Stromal cell of bone marrow (primary cell): ENCODE measurements around the gene CXADR.

Experiments
- DNase-seq: peaks from one replicate; pipeline ENCODE4 v3.0.0-alpha.2; 2012; ENCODE audit warnings: low read depth

Gene CXADR

DNA sequence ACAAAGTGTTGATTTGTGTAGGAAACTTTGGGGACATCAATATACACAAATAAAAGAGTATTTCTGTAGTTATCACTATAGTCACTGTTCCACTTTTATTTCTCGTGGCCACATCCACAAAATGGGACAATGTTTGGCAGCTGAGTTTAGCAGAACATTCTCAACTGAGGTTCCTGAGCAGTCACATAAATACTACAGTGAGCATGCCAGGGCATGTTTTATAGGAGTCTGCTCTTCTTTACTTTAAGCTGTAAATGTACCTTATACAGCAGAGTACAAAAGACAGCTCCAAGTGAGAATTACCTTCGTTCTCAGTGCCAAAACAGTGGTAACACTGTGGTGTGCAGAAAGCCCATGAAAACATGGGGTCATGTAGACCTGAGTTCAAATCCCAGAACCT is 94.8 kb downstream of the CXADR start:
- no peak for DNase-seq

DNA sequence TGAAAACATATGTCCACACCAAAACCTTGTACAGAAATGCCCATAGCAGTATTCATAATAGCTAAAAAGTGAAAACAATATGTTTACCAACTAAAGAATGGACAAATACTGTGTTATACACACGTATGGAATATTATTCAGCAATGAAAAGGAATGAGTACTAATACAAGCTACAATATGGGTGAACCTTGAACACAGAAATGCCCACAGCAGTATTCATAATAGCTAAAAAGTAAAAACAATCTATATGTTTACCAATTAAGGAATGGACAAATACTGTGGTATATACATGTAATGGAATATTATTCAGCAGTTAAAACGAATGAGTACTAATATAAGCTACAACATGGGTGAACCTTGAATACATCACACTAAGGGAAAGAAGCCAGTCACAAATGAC is 96.8 kb downstream of the CXADR start:
- DNase-seq: no peak

GRCh38 chr21:17610911-17611310 is 98.1 kb downstream of the CXADR start:
- no peak for DNase-seq

- peak; percentile 82 for DNase-seq
These were observed 98.7 kb downstream of the CXADR start for GRCh38 chr21:17611414-17612022.

- DNase-seq: no peak
These were observed 99.3 kb downstream of the CXADR start for GRCh38 chr21:17612023-17612564.

DNA sequence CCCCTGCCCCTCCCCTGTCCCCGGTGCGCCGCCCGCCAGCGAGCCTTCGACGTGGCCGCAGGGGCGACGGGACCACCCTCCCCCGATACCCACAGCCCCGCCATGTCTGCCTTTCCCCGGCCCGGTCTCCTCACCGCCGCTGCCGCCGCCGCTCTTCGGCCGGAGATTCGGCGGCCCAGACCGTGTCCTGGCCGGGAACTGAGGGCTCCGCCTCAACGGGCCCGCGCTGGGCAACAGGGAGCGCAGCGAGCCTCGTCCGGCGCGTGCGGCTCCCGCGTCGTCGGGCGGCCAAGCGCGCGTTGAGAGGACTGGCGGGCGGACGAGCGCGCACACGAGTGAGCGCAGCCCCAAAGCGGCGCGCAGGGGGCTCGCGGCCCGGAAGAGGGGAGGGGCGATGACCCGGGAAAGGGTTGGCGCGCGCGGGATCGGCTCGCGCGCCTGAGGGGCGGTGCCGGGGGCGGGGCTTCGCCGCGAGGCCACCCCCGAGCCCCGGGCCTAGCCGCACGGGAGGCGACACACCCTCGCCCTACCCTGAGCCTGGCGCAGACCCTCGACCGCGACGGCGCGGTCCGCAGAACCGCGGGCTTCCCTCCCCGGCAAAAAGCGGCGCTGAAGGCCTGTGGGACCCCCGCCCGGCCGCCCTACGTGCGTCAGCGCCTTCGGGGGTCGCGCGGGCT is 99.9 kb downstream of the CXADR start, which contains the start of gene BTG3:
BTG3 (minus strand) TSS at position 337 of the 677 bp plus-strand sequence. CDS start 3,757 bp downstream, outside the sequence.
- peak; percentile 59 for DNase-seq

- no peak for DNase-seq
These were observed 100.4 kb downstream of the CXADR start for GRCh38 chr21:17613242-17613676.

DNA sequence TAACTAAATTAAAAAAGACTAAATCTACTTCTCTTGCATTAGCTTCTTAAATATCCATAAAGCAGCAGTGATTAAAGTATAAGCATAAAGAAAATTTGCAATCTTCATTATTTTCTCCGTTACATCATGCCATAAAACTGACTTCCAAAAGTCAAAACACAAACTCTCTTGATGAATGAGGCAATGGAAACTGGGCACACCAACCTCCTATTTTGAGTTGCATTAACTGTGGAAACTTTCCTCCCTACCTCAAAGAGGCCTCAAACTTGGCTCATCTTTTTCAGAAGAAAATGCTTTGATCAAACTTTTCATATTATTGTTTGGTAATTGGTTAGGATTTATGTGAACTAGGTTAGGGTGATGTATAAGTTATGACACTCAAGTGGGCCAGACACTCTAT is 104.0 kb downstream of the CXADR start:
- DNase-seq: no peak

GRCh38 chr21:17622018-17622417 is 109.2 kb downstream of the CXADR start:
- no peak for DNase-seq

- DNase-seq: no peak
These were observed 118.4 kb downstream of the CXADR start for GRCh38 chr21:17631195-17631594.

- DNase-seq: no peak
These were observed 123.9 kb downstream of the CXADR start for GRCh38 chr21:17636711-17637110.

GRCh38 chr21:17640821-17641220 is 128.0 kb downstream of the CXADR start:
- no peak for DNase-seq
